WTC11 (cell line): ENCODE measurements around the gene UGGT2. TPM values are rescaled to one million over a fixed set of nuclear protein-coding genes. Genes with fewer than 3 reads are reported as not detected.

ENCODE experiments used
- ATAC-seq: fragments of 200-7000 bp; cut with Tn5 transposase; 2 replicates; pipeline ENCODE4 v1.10.0; 2021; ENCODE audit warnings: mild to moderate bottlenecking, moderate library complexity
- CTCF ChIA-PET: fragments of 300-600 bp; sonication (Branson Sonifier 250); formaldehyde crosslinking; loops from one replicate; lab custom pipeline; 2021; ENCODE audit warnings: antibody characterized with exemption; lab: Charles Lee
- POLR2A ChIA-PET: fragments of 350-600 bp; sonication (Branson Sonifier 250); formaldehyde crosslinking; loops from one replicate; lab custom pipeline; 2021; ENCODE audit warnings: antibody characterized with exemption; lab: Charles Lee
- DNase-seq: peaks from one replicate; pipeline ENCODE4 v3.0.0; 2021; ENCODE audit warnings: low spot score
- H3K27ac Mint-ChIP-seq: 2 replicates; pipeline ENCODE4 v1.8.0; 2021; ENCODE audit warnings: mixed read lengths
- H3K27me3 Mint-ChIP-seq: 2 replicates; pipeline ENCODE4 v1.8.0; 2021; ENCODE audit warnings: low read depth, mild to moderate bottlenecking, moderate library complexity, mixed read lengths
- H3K36me3 Mint-ChIP-seq: 2 replicates; pipeline ENCODE4 v1.8.0; 2021; ENCODE audit warnings: mixed read lengths
- H3K4me1 Mint-ChIP-seq: 2 replicates; pipeline ENCODE4 v1.8.0; 2022; ENCODE audit warnings: mixed read lengths
- H3K4me3 Mint-ChIP-seq: 2 replicates; pipeline ENCODE4 v1.8.0; 2021; ENCODE audit warnings: mild to moderate bottlenecking, moderate library complexity, mixed read lengths
- H3K9me3 Mint-ChIP-seq: 2 replicates; pipeline ENCODE4 v1.8.0; 2021; ENCODE audit warnings: mixed read lengths
- ATF1 ChIP-seq: sonication (generic); formaldehyde crosslinking; IDR thresholded peaks from 2 replicates; pipeline ENCODE4 v1.8.1; 2023; ENCODE audit warnings: mild to moderate bottlenecking, moderate library complexity, missing genetic modification reagents
- ESRRA ChIP-seq: sonication (generic); formaldehyde crosslinking; IDR thresholded peaks from 2 replicates; pipeline ENCODE4 v1.8.1; 2022; ENCODE audit warnings: mild to moderate bottlenecking, missing genetic modification reagents, borderline replicate concordance
- FOXJ3 ChIP-seq: sonication (generic); formaldehyde crosslinking; IDR thresholded peaks from 2 replicates; pipeline ENCODE4 v1.9.0; 2021; ENCODE audit warnings: missing genetic modification reagents, mild to moderate bottlenecking, borderline replicate concordance
- FOXK1 ChIP-seq: sonication (generic); formaldehyde crosslinking; IDR thresholded peaks from 2 replicates; pipeline ENCODE4 v1.8.0; 2022; ENCODE audit warnings: mild to moderate bottlenecking, moderate library complexity, missing genetic modification reagents
- GRHL2 ChIP-seq: fragments of 250-450 bp; sonication (Bioruptor Pico); IDR thresholded peaks from 2 replicates; pipeline ENCODE4 v1.8.0; 2022; ENCODE audit warnings: mild to moderate bottlenecking, moderate library complexity; ENCODE audit not compliant: insufficient replicate concordance, severe bottlenecking
- HMGA2 ChIP-seq: fragments of 250-450 bp; sonication (Bioruptor Pico); IDR thresholded peaks from 2 replicates; pipeline ENCODE4 v1.4.0; 2021; ENCODE audit warnings: mild to moderate bottlenecking, moderate library complexity
- KAT7 ChIP-seq: sonication (generic); formaldehyde crosslinking; IDR thresholded peaks from 2 replicates; pipeline ENCODE4 v1.8.1; 2023; ENCODE audit warnings: missing genetic modification reagents, mild to moderate bottlenecking, borderline replicate concordance
- NFYB ChIP-seq: sonication (generic); formaldehyde crosslinking; conservative IDR thresholded peaks from 2 replicates; pipeline ENCODE4 v1.8.0; 2022; ENCODE audit warnings: low read depth, missing genetic modification reagents
- SMAD3 ChIP-seq: sonication (generic); formaldehyde crosslinking; IDR thresholded peaks from 2 replicates; pipeline ENCODE4 v1.8.0; 2022; ENCODE audit warnings: missing genetic modification reagents, mild to moderate bottlenecking, borderline replicate concordance
- ZNF263 ChIP-seq: sonication (generic); formaldehyde crosslinking; IDR thresholded peaks from 2 replicates; pipeline ENCODE4 v1.8.1; 2022; ENCODE audit warnings: low read depth, mild to moderate bottlenecking, moderate library complexity, missing genetic modification reagents
- ZNF317 ChIP-seq: sonication (generic); formaldehyde crosslinking; IDR thresholded peaks from 2 replicates; pipeline ENCODE4 v1.8.1; 2023; ENCODE audit warnings: low read depth, mild to moderate bottlenecking, moderate library complexity, missing genetic modification reagents, borderline replicate concordance
- total RNA-seq: library from RNA; stranded (reverse); gene quantifications from 3 replicates; pipeline ENCODE4 v1.2.3, GENCODE V29; 2021
- TF ChIP-seq, protein P1 (sequence below): sonication (generic); formaldehyde crosslinking; IDR thresholded peaks from 2 replicates; pipeline ENCODE4 v1.8.1; 2023; ENCODE audit warnings: mild to moderate bottlenecking, missing genetic modification reagents, moderate library complexity
- TF ChIP-seq, protein P2 (sequence below): sonication (generic); formaldehyde crosslinking; IDR thresholded peaks from 2 replicates; pipeline ENCODE4 v1.8.1; 2022; ENCODE audit warnings: low read depth, mild to moderate bottlenecking, moderate library complexity, missing genetic modification reagents, borderline replicate concordance
- TF ChIP-seq, protein P3 (sequence below): sonication (generic); formaldehyde crosslinking; IDR thresholded peaks from 2 replicates; pipeline ENCODE4 v1.8.1; 2022; ENCODE audit warnings: missing genetic modification reagents, borderline replicate concordance
- TF ChIP-seq, protein P4 (sequence below): fragments of 250-450 bp; sonication (Bioruptor Pico); conservative IDR thresholded peaks from 2 replicates; pipeline ENCODE4 v1.9.0; 2021; ENCODE audit warnings: mild to moderate bottlenecking
- TF ChIP-seq, protein P5 (sequence below): sonication (generic); formaldehyde crosslinking; IDR thresholded peaks from 2 replicates; pipeline ENCODE4 v1.8.1; 2023; ENCODE audit warnings: mild to moderate bottlenecking, missing genetic modification reagents, borderline replicate concordance
- TF ChIP-seq, protein P6 (sequence below): fragments of 250-450 bp; sonication (Bioruptor Pico); IDR thresholded peaks from 2 replicates; pipeline ENCODE4 v1.9.0; 2021; ENCODE audit warnings: mild to moderate bottlenecking
- TF ChIP-seq, protein P7 (sequence below): sonication (generic); formaldehyde crosslinking; IDR thresholded peaks from 2 replicates; pipeline ENCODE4 v1.8.0; 2022; ENCODE audit warnings: mild to moderate bottlenecking, missing genetic modification reagents
- TF ChIP-seq, protein P8 (sequence below): sonication (generic); formaldehyde crosslinking; IDR thresholded peaks from 2 replicates; pipeline ENCODE4 v1.8.0; 2022; ENCODE audit warnings: mild to moderate bottlenecking, missing genetic modification reagents
- TF ChIP-seq, protein P9 (sequence below): fragments of 250-450 bp; sonication (Bioruptor Pico); IDR thresholded peaks from 2 replicates; pipeline ENCODE4 v1.9.0; 2021; ENCODE audit warnings: mild to moderate bottlenecking

The UGGT2 gene
- total RNA-seq, 1 experiment from 2014 or later: 31.1 TPM

DNA sequence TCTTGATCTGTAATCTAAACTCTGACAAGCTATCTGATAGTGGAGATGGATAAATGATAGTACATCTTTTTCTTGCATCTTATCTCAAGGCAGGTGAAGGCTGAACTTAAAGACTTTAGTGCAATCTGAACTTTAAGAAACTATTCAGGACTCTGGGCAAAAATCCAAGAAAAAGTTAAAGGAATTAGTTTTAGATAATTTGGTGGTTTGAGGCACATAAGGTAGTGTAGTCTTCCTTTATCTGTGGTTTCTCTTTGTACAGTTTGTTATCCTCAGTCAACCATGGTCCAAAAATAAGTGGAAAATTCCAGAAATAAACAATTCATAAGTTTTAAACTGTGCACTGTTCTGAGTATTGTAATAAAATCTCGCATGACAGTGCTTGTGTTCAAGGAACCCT lies 172.9 kb downstream of the UGGT2 start (continued):
- TF ChIP-seq, protein P1, sequence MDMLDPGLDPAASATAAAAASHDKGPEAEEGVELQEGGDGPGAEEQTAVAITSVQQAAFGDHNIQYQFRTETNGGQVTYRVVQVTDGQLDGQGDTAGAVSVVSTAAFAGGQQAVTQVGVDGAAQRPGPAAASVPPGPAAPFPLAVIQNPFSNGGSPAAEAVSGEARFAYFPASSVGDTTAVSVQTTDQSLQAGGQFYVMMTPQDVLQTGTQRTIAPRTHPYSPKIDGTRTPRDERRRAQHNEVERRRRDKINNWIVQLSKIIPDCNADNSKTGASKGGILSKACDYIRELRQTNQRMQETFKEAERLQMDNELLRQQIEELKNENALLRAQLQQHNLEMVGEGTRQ (CRISPR knock-in tag): no peak
- TF ChIP-seq, protein P2, sequence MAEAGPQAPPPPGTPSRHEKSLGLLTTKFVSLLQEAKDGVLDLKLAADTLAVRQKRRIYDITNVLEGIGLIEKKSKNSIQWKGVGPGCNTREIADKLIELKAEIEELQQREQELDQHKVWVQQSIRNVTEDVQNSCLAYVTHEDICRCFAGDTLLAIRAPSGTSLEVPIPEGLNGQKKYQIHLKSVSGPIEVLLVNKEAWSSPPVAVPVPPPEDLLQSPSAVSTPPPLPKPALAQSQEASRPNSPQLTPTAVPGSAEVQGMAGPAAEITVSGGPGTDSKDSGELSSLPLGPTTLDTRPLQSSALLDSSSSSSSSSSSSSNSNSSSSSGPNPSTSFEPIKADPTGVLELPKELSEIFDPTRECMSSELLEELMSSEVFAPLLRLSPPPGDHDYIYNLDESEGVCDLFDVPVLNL (CRISPR knock-in tag): no peak
- TF ChIP-seq, protein P3, sequence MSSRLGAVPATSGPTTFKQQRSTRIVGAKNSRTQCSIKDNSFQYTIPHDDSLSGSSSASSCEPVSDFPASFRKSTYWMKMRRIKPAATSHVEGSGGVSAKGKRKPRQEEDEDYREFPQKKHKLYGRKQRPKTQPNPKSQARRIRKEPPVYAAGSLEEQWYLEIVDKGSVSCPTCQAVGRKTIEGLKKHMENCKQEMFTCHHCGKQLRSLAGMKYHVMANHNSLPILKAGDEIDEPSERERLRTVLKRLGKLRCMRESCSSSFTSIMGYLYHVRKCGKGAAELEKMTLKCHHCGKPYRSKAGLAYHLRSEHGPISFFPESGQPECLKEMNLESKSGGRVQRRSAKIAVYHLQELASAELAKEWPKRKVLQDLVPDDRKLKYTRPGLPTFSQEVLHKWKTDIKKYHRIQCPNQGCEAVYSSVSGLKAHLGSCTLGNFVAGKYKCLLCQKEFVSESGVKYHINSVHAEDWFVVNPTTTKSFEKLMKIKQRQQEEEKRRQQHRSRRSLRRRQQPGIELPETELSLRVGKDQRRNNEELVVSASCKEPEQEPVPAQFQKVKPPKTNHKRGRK (CRISPR knock-in tag): no peak
- TF ChIP-seq FOXJ3 (no peak), SMAD3 (CRISPR knock-in tag) (no peak), NFYB (CRISPR knock-in tag) (no peak), ZNF317 (CRISPR knock-in tag) (no peak), ZNF263 (CRISPR knock-in tag) (no peak), HMGA2 (no peak)
- TF ChIP-seq, protein P4, sequence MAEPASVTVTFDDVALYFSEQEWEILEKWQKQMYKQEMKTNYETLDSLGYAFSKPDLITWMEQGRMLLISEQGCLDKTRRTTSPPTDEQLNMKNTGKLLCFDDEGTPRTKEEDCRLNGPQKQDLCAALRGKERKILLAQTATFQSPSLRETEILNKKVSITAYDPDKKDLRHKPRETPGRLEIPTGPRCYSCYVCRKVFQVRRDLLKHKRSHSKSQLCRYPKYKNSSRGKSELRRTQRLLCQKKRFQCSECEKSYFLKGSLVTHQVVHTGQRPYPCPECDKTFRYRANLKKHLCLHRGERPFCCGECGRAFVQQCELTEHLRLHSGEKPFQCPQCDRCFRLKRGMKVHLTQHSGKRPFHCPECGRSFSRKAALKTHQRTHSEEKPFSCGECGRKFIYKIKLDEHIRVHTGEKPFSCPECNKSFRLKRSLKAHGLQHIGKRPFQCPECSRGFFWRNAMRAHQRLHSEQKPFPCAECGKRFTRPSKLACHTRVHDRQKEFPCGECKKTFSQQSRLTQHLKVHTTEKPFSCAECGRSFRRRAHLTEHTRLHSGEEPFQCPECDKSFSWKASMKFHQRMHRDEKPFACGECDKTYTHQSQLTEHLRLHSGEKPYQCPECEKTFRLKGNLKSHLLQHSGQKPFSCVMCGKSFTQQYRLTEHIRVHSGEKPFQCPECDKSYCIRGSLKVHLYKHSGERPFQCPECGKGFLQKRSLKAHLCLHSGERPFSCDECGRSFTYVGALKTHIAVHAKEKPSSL (CRISPR knock-in tag): no peak
- TF ChIP-seq, protein P5, sequence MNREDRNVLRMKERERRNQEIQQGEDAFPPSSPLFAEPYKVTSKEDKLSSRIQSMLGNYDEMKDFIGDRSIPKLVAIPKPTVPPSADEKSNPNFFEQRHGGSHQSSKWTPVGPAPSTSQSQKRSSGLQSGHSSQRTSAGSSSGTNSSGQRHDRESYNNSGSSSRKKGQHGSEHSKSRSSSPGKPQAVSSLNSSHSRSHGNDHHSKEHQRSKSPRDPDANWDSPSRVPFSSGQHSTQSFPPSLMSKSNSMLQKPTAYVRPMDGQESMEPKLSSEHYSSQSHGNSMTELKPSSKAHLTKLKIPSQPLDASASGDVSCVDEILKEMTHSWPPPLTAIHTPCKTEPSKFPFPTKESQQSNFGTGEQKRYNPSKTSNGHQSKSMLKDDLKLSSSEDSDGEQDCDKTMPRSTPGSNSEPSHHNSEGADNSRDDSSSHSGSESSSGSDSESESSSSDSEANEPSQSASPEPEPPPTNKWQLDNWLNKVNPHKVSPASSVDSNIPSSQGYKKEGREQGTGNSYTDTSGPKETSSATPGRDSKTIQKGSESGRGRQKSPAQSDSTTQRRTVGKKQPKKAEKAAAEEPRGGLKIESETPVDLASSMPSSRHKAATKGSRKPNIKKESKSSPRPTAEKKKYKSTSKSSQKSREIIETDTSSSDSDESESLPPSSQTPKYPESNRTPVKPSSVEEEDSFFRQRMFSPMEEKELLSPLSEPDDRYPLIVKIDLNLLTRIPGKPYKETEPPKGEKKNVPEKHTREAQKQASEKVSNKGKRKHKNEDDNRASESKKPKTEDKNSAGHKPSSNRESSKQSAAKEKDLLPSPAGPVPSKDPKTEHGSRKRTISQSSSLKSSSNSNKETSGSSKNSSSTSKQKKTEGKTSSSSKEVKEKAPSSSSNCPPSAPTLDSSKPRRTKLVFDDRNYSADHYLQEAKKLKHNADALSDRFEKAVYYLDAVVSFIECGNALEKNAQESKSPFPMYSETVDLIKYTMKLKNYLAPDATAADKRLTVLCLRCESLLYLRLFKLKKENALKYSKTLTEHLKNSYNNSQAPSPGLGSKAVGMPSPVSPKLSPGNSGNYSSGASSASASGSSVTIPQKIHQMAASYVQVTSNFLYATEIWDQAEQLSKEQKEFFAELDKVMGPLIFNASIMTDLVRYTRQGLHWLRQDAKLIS (CRISPR knock-in tag): no peak
- TF ChIP-seq, protein P6, sequence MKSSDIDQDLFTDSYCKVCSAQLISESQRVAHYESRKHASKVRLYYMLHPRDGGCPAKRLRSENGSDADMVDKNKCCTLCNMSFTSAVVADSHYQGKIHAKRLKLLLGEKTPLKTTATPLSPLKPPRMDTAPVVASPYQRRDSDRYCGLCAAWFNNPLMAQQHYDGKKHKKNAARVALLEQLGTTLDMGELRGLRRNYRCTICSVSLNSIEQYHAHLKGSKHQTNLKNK: no peak
- TF ChIP-seq, protein P7, sequence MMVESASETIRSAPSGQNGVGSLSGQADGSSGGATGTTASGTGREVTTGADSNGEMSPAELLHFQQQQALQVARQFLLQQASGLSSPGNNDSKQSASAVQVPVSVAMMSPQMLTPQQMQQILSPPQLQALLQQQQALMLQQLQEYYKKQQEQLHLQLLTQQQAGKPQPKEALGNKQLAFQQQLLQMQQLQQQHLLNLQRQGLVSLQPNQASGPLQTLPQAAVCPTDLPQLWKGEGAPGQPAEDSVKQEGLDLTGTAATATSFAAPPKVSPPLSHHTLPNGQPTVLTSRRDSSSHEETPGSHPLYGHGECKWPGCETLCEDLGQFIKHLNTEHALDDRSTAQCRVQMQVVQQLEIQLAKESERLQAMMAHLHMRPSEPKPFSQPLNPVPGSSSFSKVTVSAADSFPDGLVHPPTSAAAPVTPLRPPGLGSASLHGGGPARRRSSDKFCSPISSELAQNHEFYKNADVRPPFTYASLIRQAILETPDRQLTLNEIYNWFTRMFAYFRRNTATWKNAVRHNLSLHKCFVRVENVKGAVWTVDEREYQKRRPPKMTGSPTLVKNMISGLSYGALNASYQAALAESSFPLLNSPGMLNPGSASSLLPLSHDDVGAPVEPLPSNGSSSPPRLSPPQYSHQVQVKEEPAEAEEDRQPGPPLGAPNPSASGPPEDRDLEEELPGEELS (CRISPR knock-in tag): no peak

DNA sequence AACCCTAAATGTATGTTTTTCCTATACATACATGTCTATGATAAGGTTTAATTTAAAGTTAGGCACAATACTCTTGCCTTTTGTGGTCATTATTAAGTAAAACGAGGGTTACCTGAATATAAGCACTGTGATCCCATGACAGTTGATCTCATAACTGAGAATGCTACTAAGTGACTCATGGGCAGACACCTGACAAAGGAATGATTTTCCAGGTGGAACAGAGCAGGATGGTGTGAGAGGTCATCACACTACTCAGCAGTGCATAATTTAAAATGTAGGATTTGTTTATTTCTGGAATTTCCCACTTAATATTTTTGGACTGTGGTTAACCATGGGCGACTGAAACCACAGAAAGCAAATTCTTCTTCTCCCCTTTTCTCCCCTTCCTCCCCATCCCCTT lies 178.9 kb downstream of the UGGT2 start:
- DNase-seq (no peak), ATAC-seq (no peak)
- H3K36me3 Mint-ChIP-seq: peaks cover 6% of the 10 kb centered on the region
- no peak overlapping the region for H3K27ac Mint-ChIP-seq
- no peaks in the 10 kb centered on the region for H3K27me3 Mint-ChIP-seq
- POLR2A ChIA-PET: no interaction called here
- no peak overlapping the region for H3K4me3 Mint-ChIP-seq
- no peaks in the 10 kb centered on the region for H3K4me1 Mint-ChIP-seq
- CTCF ChIA-PET: no interaction called here
- H3K9me3 Mint-ChIP-seq: peaks cover 3% of the 10 kb centered on the region; the same call in 1 of the 2 replicates
- no peak for TF ChIP-seq ESRRA (CRISPR knock-in tag)
- TF ChIP-seq KAT7 (CRISPR knock-in tag): no peak
- TF ChIP-seq FOXK1 (CRISPR knock-in tag): no peak
- TF ChIP-seq, protein P8, sequence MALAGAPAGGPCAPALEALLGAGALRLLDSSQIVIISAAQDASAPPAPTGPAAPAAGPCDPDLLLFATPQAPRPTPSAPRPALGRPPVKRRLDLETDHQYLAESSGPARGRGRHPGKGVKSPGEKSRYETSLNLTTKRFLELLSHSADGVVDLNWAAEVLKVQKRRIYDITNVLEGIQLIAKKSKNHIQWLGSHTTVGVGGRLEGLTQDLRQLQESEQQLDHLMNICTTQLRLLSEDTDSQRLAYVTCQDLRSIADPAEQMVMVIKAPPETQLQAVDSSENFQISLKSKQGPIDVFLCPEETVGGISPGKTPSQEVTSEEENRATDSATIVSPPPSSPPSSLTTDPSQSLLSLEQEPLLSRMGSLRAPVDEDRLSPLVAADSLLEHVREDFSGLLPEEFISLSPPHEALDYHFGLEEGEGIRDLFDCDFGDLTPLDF (CRISPR knock-in tag): no peak
- no peak for TF ChIP-seq GRHL2 (CRISPR knock-in tag)
- TF ChIP-seq ATF1: no peak
- TF ChIP-seq, protein P9, sequence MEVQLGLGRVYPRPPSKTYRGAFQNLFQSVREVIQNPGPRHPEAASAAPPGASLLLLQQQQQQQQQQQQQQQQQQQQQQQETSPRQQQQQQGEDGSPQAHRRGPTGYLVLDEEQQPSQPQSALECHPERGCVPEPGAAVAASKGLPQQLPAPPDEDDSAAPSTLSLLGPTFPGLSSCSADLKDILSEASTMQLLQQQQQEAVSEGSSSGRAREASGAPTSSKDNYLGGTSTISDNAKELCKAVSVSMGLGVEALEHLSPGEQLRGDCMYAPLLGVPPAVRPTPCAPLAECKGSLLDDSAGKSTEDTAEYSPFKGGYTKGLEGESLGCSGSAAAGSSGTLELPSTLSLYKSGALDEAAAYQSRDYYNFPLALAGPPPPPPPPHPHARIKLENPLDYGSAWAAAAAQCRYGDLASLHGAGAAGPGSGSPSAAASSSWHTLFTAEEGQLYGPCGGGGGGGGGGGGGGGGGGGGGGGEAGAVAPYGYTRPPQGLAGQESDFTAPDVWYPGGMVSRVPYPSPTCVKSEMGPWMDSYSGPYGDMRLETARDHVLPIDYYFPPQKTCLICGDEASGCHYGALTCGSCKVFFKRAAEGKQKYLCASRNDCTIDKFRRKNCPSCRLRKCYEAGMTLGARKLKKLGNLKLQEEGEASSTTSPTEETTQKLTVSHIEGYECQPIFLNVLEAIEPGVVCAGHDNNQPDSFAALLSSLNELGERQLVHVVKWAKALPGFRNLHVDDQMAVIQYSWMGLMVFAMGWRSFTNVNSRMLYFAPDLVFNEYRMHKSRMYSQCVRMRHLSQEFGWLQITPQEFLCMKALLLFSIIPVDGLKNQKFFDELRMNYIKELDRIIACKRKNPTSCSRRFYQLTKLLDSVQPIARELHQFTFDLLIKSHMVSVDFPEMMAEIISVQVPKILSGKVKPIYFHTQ (CRISPR knock-in tag): no peak
